LNCAP (cell line): Measurements from ENCODE around the gene ATP1A2.

Experiments
- CTCF ChIP-seq: fragments of 450-650 bp; IDR thresholded peaks from 2 replicates; pipeline ENCODE4 v1.5.1; 2017; ENCODE audit warnings: mild to moderate bottlenecking

Gene ATP1A2

GRCh38 chr1:160178731-160179130, 63.2 kb downstream of the ATP1A2 start:
- no peak for TF ChIP-seq CTCF

GRCh38 chr1:160179336-160179735, 63.8 kb downstream of the ATP1A2 start:
- TF ChIP-seq CTCF: no peak

- TF ChIP-seq CTCF: no peak
Measured at GRCh38 chr1:160186246-160186645, 70.7 kb downstream of the ATP1A2 start.

GRCh38 chr1:160186729-160187128, 71.2 kb downstream of the ATP1A2 start:
- no peak for TF ChIP-seq CTCF

- no peak for TF ChIP-seq CTCF
Measured at GRCh38 chr1:160187407-160187806, 71.8 kb downstream of the ATP1A2 start.

- no peak for TF ChIP-seq CTCF
Measured at GRCh38 chr1:160188341-160188740, 72.8 kb downstream of the ATP1A2 start.

- TF ChIP-seq CTCF: no peak
Measured at GRCh38 chr1:160189649-160190625, 74.4 kb downstream of the ATP1A2 start, which contains the start of gene CASQ1. Gene CASQ1, plus strand, starts transcription at chr1:160190575. Its CDS starts 177 bp downstream, at chr1:160190752.
